GM23338 (cell line): ENCODE data around the gene VAMP7. TPM values are rescaled to one million over a fixed set of nuclear protein-coding genes. Genes with fewer than 3 reads are reported as not detected.

Experiments
- ZNF114 ChIP-seq: fragments of 250-450 bp; sonication (Bioruptor Pico); IDR thresholded peaks from 2 replicates; pipeline ENCODE4 v1.5.0; 2020; ENCODE audit warnings: mild to moderate bottlenecking, moderate library complexity
- ZNF331 ChIP-seq: fragments of 250-450 bp; sonication (Bioruptor Pico); IDR thresholded peaks from 2 replicates; pipeline ENCODE4 v1.5.0; 2020; ENCODE audit warnings: low read depth, mild to moderate bottlenecking, moderate library complexity
- polyA plus RNA-seq: library from polyadenylated mRNA; unstranded; fragments of >200 nt; fragmentation: Nextera tagmentation; extraction: Ambion mirVana; gene quantifications from 2 replicates; pipeline ENCODE4 v1.2.1, GENCODE V29; 2016
- small RNA-seq: library from RNA; depleted of rRNA; stranded (forward); fragments of <200 nt; gene quantifications from one replicate; pipeline ENCODE3, GENCODE V24; 2014; ENCODE audit warnings: low replicate concordance
- total RNA-seq: library from RNA; depleted of rRNA; stranded (reverse); fragments of >200 nt; shearing (Covaris generic); gene quantifications from 2 replicates; pipeline ENCODE4 v1.2.3, GENCODE V29; 2014; rRNA removed
- TF ChIP-seq, protein P1 (sequence below): IDR thresholded peaks from 2 replicates; pipeline ENCODE4 v1.6.1; 2016; ENCODE audit warnings: antibody characterized with exemption
- TF ChIP-seq, protein P2 (sequence below), 2 experiments: fragments of 200-600 bp in 1 of 2; sonication (generic) in 1 of 2; conservative IDR thresholded peaks; 2 replicates each; pipeline versions ENCODE4 v1.5.1 to v1.6.1; 2016 to 2017; ENCODE audit warnings: antibody characterized with exemption in 2 of 2, low read depth in 2 of 2, mild to moderate bottlenecking in 2 of 2, moderate library complexity in 1 of 2

VAMP7 gene
- total and polyA plus RNA-seq, 2 experiments from 2014 or later, result 14.0 to 22.7 TPM

DNA sequence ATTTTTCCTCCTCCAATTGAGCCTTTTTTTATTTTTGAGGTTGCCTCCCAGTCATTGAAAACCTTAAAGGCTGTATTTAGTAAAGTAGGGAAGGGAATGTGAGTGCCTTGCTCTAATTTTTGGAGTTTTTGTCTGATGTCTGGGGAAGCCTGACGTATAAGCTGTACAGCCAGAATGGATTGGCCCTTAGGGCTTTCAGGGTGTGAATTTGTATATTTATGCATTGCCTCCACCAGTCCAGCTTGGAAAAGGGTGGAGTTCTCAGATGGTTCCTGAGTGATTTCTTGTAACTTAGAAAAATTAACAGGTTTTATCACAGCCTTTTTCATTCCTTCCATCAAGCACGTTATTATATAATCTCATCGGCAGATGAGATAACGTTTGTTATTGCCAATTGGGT is 107.7 kb downstream of the VAMP7 start (continued):
- TF ChIP-seq, protein P1, sequence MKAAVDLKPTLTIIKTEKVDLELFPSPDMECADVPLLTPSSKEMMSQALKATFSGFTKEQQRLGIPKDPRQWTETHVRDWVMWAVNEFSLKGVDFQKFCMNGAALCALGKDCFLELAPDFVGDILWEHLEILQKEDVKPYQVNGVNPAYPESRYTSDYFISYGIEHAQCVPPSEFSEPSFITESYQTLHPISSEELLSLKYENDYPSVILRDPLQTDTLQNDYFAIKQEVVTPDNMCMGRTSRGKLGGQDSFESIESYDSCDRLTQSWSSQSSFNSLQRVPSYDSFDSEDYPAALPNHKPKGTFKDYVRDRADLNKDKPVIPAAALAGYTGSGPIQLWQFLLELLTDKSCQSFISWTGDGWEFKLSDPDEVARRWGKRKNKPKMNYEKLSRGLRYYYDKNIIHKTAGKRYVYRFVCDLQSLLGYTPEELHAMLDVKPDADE, result no peak
- TF ChIP-seq, protein P2, sequence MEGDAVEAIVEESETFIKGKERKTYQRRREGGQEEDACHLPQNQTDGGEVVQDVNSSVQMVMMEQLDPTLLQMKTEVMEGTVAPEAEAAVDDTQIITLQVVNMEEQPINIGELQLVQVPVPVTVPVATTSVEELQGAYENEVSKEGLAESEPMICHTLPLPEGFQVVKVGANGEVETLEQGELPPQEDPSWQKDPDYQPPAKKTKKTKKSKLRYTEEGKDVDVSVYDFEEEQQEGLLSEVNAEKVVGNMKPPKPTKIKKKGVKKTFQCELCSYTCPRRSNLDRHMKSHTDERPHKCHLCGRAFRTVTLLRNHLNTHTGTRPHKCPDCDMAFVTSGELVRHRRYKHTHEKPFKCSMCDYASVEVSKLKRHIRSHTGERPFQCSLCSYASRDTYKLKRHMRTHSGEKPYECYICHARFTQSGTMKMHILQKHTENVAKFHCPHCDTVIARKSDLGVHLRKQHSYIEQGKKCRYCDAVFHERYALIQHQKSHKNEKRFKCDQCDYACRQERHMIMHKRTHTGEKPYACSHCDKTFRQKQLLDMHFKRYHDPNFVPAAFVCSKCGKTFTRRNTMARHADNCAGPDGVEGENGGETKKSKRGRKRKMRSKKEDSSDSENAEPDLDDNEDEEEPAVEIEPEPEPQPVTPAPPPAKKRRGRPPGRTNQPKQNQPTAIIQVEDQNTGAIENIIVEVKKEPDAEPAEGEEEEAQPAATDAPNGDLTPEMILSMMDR (conservative IDR thresholded peaks at IDR 0.05; ENCODE audit: low read depth in 2 of 2), result no peak
- TF ChIP-seq ZNF114 (CRISPR knock-in tag) (no peak), ZNF331 (no peak)

Small RNAs within 50 kb of the gene (small RNA-seq; reads per million reads assigned to genes)
- gene DPH3P2, result not detected

Other genes starting within 250 kb of the VAMP7 start
- 0.31 and 1.6 TPM in 2 replicates for gene IL9R, start 116.4 kb downstream of the VAMP7 start, total RNA-seq
- gene IL9R, start 116.4 kb downstream of the VAMP7 start, polyA plus RNA-seq, result 0.21 and 0.39 TPM in 2 replicates